GM21528 (cell line): ENCODE results near the gene MYOF.

Source experiments
- ATAC-seq: cut with Tn5 transposase; IDR thresholded peaks from one replicate; pipeline ENCODE4 v1.9.1; 2021; ENCODE audit warnings: mild to moderate bottlenecking, moderate library complexity; ENCODE audit not compliant: unreplicated experiment, low FRiP score

MYOF gene

GRCh38 chr10:93268021-93268420 is 214.1 kb downstream of the MYOF start:
- peak; percentile 11 for ATAC-seq

- peak; percentile 96 for ATAC-seq
Observed at GRCh38 chr10:93267521-93267920, 214.6 kb downstream of the MYOF start.

GRCh38 chr10:93266858-93267257 is 215.3 kb downstream of the MYOF start:
- no peak for ATAC-seq

GRCh38 chr10:93261961-93262610 is 220.0 kb downstream of the MYOF start:
- ATAC-seq, result no peak

GRCh38 chr10:93261089-93261488 is 221.0 kb downstream of the MYOF start:
- ATAC-seq, result no peak

GRCh38 chr10:93259126-93259525 is 223.0 kb downstream of the MYOF start:
- no peak for ATAC-seq
